ENCODE data around the gene SEMA3D.

Gene SEMA3D

DNA sequence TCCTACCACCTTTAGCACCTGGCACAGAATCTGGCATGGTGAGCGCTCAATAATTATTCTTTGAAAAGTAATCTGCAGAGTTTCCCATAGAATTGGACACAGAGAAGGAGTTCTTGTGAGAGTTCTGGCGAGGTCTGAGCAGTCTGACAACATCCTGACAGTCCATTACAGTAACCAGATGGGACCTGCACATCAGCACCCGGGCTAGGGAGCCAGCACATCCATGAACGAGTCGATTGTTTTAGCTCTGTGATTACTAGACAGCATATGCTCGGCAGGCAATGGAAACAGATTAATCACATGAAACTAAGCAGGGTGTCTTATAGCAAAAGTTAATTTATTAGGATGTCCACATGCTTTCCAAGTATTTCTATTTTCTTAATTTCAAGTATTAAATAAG, 96.7 kb downstream of the SEMA3D start:
- H3K4me3 ChIP-seq (ENCODE audit: low read depth, low read length) = no peak overlapping the region
- DNase-seq (ENCODE audit: low read depth) = no peak
- TF ChIP-seq POLR2A (IDR thresholded peaks at IDR 0.05; ENCODE audit: extremely low read depth, insufficient read length) (no peak), MYC (IDR thresholded peaks at IDR 0.05; ENCODE audit: low read depth, low read length) (no peak)
- TF ChIP-seq, protein P1, sequence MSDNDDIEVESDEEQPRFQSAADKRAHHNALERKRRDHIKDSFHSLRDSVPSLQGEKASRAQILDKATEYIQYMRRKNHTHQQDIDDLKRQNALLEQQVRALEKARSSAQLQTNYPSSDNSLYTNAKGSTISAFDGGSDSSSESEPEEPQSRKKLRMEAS (IDR thresholded peaks at IDR 0.05; ENCODE audit: low read depth, low read length) = no peak
- TF ChIP-seq, protein P2, sequence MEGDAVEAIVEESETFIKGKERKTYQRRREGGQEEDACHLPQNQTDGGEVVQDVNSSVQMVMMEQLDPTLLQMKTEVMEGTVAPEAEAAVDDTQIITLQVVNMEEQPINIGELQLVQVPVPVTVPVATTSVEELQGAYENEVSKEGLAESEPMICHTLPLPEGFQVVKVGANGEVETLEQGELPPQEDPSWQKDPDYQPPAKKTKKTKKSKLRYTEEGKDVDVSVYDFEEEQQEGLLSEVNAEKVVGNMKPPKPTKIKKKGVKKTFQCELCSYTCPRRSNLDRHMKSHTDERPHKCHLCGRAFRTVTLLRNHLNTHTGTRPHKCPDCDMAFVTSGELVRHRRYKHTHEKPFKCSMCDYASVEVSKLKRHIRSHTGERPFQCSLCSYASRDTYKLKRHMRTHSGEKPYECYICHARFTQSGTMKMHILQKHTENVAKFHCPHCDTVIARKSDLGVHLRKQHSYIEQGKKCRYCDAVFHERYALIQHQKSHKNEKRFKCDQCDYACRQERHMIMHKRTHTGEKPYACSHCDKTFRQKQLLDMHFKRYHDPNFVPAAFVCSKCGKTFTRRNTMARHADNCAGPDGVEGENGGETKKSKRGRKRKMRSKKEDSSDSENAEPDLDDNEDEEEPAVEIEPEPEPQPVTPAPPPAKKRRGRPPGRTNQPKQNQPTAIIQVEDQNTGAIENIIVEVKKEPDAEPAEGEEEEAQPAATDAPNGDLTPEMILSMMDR (IDR thresholded peaks at IDR 0.05; ENCODE audit: low read depth, low read length) = no peak

DNA sequence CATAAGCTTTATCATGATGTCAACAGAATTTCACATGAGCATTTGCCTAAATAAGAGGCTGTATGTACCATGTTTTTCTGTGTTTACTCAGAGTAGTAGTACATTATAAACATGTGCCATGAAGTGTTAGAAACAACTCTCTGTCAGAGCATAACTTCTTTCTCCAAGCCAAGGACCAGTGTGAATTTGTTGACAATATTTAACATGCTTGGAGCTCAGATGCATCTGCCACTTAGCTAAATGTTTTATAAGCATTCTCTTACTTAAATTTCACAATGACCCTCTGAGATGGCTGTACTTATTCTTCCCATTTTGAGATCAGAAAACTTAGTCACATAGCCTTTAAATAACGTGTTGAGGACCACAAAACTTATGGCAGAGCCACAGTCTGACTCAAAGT, 105.0 kb downstream of the SEMA3D start:
- TF ChIP-seq, protein P2 (IDR thresholded peaks at IDR 0.05; ENCODE audit: low read depth, low read length) = no peak
- TF ChIP-seq POLR2A (IDR thresholded peaks at IDR 0.05; ENCODE audit: extremely low read depth, insufficient read length) (no peak), MYC (IDR thresholded peaks at IDR 0.05; ENCODE audit: low read depth, low read length) (no peak)
- TF ChIP-seq, protein P1 (IDR thresholded peaks at IDR 0.05; ENCODE audit: low read depth, low read length) = no peak

DNA sequence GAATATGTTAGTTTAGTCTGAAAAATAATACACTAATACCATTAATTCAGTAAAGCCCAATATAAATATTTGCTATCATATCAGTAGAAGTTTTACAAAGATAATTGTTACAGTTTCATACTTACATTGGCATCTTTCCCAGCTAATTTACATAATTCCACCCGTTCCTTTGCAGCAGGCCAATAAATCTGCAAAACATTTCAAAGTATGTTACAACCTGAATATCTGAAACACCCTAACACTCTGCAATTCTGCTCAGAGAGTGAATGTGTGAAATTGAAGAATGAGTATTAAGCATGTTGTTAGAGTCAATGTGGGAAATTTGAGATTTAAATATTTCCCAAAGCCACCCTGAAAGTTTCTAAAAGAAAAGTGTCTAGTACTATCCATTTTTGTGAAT, 105.5 kb downstream of the SEMA3D start:
- DNase-seq (ENCODE audit: low read depth) = no peak
- TF ChIP-seq POLR2A (IDR thresholded peaks at IDR 0.05; ENCODE audit: extremely low read depth, insufficient read length) = no peak
- TF ChIP-seq, protein P2 (IDR thresholded peaks at IDR 0.05; ENCODE audit: low read depth, low read length) = no peak
- no peak for TF ChIP-seq MYC (IDR thresholded peaks at IDR 0.05; ENCODE audit: low read depth, low read length)
- TF ChIP-seq, protein P1 (IDR thresholded peaks at IDR 0.05; ENCODE audit: low read depth, low read length) = no peak
- H3K4me3 ChIP-seq (ENCODE audit: low read depth, low read length) = no peak overlapping the region

More for the DNA sequence above, 105.0 kb downstream of the SEMA3D start:
- no peak overlapping the region for H3K4me3 ChIP-seq (ENCODE audit: low read depth, low read length)
- DNase-seq (ENCODE audit: low read depth) = no peak

DNA sequence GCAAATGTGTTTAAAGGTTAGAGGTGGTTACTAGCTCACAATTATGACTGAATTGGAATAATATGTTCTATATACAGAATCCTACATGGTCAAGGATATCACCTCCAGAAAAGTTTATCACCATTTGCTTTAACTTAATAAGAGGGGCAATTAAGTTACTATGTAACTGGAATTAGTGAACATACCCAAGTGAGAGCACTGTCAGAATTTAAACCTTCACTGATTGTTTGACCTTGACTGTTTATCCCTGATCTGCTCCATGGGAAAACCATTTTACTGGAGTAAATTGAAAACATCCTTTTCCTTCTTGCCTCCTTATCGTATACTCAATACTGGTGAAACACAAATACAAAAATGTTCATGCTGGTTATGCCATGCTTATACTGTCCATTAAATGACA, 107.4 kb downstream of the SEMA3D start:
- TF ChIP-seq, protein P1 (IDR thresholded peaks at IDR 0.05; ENCODE audit: low read depth, low read length) = no peak
- TF ChIP-seq, protein P2 (IDR thresholded peaks at IDR 0.05; ENCODE audit: low read depth, low read length) = no peak
- TF ChIP-seq MYC (IDR thresholded peaks at IDR 0.05; ENCODE audit: low read depth, low read length) = no peak
- no peak for TF ChIP-seq POLR2A (IDR thresholded peaks at IDR 0.05; ENCODE audit: extremely low read depth, insufficient read length)
- no peak for DNase-seq (ENCODE audit: low read depth)
- H3K4me3 ChIP-seq (ENCODE audit: low read depth, low read length) = no peak overlapping the region

DNA sequence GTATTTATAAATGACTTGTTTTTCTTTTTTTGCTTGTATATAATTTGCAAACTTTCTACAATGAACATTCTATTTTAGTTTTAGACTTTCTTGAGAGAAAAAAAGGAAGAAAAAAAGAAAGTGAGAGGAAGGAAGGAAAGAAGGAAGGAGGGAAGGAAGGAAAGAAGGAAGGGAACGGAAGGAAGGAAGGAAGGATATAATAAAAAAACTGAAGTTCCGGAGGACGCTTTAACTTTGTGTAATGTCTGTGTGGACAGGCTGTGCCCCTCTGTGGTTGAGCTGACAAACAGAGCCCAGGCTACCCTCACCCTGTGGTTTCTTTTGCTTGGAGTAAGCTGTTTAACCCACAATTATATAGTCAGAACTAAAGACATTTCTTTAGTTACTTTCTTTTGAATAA, 108.7 kb downstream of the SEMA3D start:
- TF ChIP-seq MYC (IDR thresholded peaks at IDR 0.05; ENCODE audit: low read depth, low read length) (no peak), POLR2A (IDR thresholded peaks at IDR 0.05; ENCODE audit: extremely low read depth, insufficient read length) (no peak)
- TF ChIP-seq, protein P1 (IDR thresholded peaks at IDR 0.05; ENCODE audit: low read depth, low read length) = no peak
- TF ChIP-seq, protein P2 (IDR thresholded peaks at IDR 0.05; ENCODE audit: low read depth, low read length) = no peak
- no peak for DNase-seq (ENCODE audit: low read depth)
- H3K4me3 ChIP-seq (ENCODE audit: low read depth, low read length) = no peak overlapping the region
